Measurements from ENCODE around the gene CD55.

GRCh38 chr1:207309745-207310273 lies 11.7 kb upstream of the CD55 start:
- TF ChIP-seq EZH2 (IDR thresholded peaks at IDR 0.05; ENCODE audit: insufficient read depth, poor library complexity, severe bottlenecking) (no peak), EZH2phosphoT487 (IDR thresholded peaks at IDR 0.05; ENCODE audit: insufficient read depth, low read depth) (no peak)

Measured in GM23248 (cell line).